Immature natural killer cell (primary cell): ENCODE data around the gene ARHGAP8. TPM values are rescaled to one million over a fixed set of nuclear protein-coding genes. Genes with fewer than 3 reads are reported as not detected.
"Not testable (repeated sequence)": the region's sequence is repeated elsewhere in the genome, so short reads cannot be mapped to it uniquely, and the experiment has no call there.

Experiments
- DNase-seq, 3 donors: peaks; one replicate each; pipeline ENCODE4 v3.0.0; 2022; ENCODE audit warnings: mixed read lengths in 1 of 3
- H3K27ac Mint-ChIP-seq, 6 donors: one replicate each; pipeline ENCODE4 v1.8.0; 2020; ENCODE audit warnings: mixed read lengths in 6 of 6, mild to moderate bottlenecking in 5 of 6, inconsistent platforms in 4 of 6, moderate library complexity in 3 of 6
- H3K27me3 Mint-ChIP-seq, 3 donors: one replicate each; pipeline ENCODE4 v1.8.0; 2020 to 2021; ENCODE audit warnings: low read depth in 3 of 3, mild to moderate bottlenecking in 3 of 3, mixed read lengths in 3 of 3, moderate library complexity in 3 of 3, inconsistent platforms in 1 of 3
- H3K36me3 Mint-ChIP-seq, 3 donors: one replicate each; pipeline ENCODE4 v1.8.0; 2020; ENCODE audit warnings: mixed read lengths in 3 of 3, inconsistent platforms in 2 of 3, mild to moderate bottlenecking in 2 of 3
- H3K4me1 Mint-ChIP-seq, 2 donors: one replicate each; pipeline ENCODE4 v1.8.0; 2020; ENCODE audit warnings: inconsistent platforms in 2 of 2, mild to moderate bottlenecking in 2 of 2, mixed read lengths in 2 of 2, moderate library complexity in 1 of 2
- H3K4me3 Mint-ChIP-seq, 5 donors: one replicate each; pipeline ENCODE4 v1.8.0; 2020; ENCODE audit warnings: mild to moderate bottlenecking in 5 of 5, mixed read lengths in 5 of 5, inconsistent platforms in 3 of 5, moderate library complexity in 3 of 5
- H3K9me3 Mint-ChIP-seq, 6 donors: one replicate each; pipeline ENCODE4 v1.8.0; 2020; ENCODE audit warnings: mild to moderate bottlenecking in 6 of 6, mixed read lengths in 6 of 6, inconsistent platforms in 4 of 6, moderate library complexity in 3 of 6
- polyA plus RNA-seq, 3 donors: library from polyadenylated mRNA; unstranded; fragments of 300-500 nt; fragmentation: Illumina TruSeq; gene quantifications; one replicate each; pipeline ENCODE4 v1.2.3, GENCODE V29; 2021

Gene ARHGAP8
- polyA plus RNA-seq, 3 donors from 2014 or later, result 0.60 to 2.0 TPM; not detected in 1

DNA sequence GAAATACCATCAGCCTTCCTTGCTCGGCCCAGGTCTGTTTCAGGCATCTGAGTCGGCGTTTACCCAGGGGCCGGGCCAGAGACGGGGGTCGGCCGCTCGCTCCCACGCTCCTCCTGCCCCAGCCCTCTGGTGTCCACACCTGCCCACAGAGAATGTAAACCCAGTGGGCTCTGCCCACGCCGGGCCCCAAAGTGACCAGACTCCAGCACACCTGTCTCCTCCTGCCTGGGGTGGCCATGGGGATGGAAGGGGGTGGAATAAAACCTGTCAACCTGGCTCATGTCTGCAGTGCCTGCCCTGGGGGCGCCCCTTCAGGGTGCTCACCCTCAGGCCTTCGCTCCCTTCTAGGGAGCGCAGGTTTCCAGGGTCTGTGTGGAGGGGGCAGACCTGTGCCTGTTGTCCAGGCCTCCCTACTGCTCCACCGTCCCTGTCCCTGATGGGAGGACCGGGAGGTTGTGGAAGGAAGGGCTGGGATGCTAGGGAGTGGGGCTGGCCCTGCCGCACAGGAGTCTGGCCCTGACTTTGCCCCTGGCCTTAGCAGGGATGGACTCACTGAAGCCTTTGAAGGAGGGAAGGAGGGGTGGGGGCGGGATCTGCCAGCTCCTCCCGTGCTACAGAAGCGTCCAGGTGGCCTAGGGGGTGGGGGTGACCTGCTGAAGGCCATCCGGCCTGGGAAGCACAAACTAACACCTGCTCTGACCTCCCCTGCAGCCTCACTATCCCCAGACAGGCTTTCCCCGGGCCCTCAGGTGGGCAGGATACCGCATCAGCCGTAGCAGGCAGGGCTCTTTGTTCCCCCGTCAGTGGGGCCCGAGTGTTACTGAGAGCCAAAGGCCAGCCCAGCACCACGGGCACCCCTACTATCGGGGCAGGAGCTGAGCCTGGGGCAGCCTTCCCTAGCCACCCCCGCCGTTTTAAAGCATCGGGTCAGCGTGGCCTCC lies 14.7 kb upstream of the ARHGAP8 start:
- peaks cover 7 to 12% (median 8%) of the 10 kb centered on the region in 3 donors for H3K27me3 Mint-ChIP-seq
- H3K9me3 Mint-ChIP-seq, result no peaks in the 10 kb centered on the region
- H3K4me3 Mint-ChIP-seq, result no peak overlapping the region
- no peak overlapping the region for H3K27ac Mint-ChIP-seq
- H3K4me1 Mint-ChIP-seq, result peaks cover 5 to 6% of the 10 kb centered on the region in 2 donors
- DNase-seq, result no peak
- peaks cover 1 to 6% (median 2%) of the 10 kb centered on the region in 3 donors for H3K36me3 Mint-ChIP-seq

DNA sequence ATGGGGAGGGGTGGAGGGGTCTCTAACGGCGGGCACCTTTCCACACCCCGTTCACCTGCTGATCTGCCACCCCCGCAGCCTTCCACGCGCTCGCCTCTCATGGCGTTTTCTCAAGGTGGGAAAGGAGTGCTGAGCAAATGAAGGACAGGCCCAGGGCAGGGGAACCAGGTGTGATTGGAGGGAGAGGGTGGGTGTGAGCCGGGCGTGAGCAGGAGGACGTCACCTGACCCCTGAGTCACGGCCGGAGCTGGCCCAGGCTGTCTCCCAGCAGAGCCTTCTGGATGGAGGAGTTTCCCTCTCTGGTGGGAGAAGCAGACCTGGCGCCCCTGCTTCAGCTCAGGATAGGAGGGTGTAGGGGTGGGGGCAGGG lies 14.0 kb upstream of the ARHGAP8 start:
- no peak for DNase-seq
- H3K4me1 Mint-ChIP-seq, result peaks cover 5 to 6% of the 10 kb centered on the region in 2 donors
- H3K4me3 Mint-ChIP-seq, result no peak overlapping the region
- H3K36me3 Mint-ChIP-seq, result peaks cover 0 to 3% (median 0%) of the 10 kb centered on the region in 3 donors
- H3K27ac Mint-ChIP-seq, result no peak overlapping the region
- peaks cover 7 to 12% (median 8%) of the 10 kb centered on the region in 3 donors for H3K27me3 Mint-ChIP-seq
- no peaks in the 10 kb centered on the region for H3K9me3 Mint-ChIP-seq

DNA sequence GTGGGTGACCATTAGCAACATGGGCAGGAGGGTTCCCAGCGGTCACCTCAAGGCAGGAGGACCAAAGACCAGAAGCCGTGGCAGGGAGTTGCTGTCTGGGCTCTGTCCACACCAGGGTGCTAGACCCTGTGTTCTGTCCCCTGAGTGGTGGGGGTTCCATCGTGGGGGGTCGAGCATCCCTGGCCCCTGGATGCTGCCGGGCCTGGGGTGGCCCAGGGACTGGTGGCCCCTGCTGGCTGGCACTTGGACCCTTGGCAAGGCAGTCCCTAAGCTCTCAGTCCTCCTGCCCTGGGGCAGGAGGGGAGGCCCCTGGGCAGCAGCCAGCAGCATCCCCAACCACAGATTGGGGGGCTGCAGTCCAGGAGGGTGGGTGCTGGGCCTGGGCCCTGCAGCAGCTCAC lies 13.4 kb upstream of the ARHGAP8 start:
- DNase-seq, result no peak
- Mint-ChIP-seq H3K27ac (no peak overlapping the region), H3K4me3 (no peak overlapping the region), H3K36me3 (peaks cover 0 to 3% (median 0%) of the 10 kb centered on the region in 3 donors), H3K9me3 (no peaks in the 10 kb centered on the region), H3K27me3 (peaks cover 7 to 12% (median 8%) of the 10 kb centered on the region in 3 donors), H3K4me1 (peaks cover 5 to 6% of the 10 kb centered on the region in 2 donors)

DNA sequence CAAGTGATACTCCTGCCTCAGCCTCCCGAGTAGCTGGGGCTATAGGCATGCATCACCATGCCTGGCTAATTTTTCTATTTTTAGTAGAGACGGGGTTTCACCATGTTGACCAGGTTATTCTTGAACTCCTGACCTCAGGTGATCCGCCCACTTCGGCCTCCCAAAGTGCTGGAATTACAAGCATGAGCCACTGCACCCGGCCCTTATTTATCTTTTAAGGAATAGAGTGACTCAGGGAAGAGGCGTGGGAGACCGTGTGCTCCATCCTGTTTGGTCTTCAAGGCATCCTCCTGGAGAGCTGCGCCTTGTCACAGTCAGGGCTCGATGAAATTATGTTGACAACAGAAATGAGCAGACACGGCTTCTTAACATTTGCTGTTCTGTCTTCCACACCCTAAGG lies 12.7 kb upstream of the ARHGAP8 start:
- H3K4me3 Mint-ChIP-seq, H3K36me3 Mint-ChIP-seq, H3K9me3 Mint-ChIP-seq, H3K27ac Mint-ChIP-seq, DNase-seq, H3K4me1 Mint-ChIP-seq: not testable (repeated sequence)
- H3K27me3 Mint-ChIP-seq, result peaks cover 7 to 12% (median 8%) of the 10 kb centered on the region in 3 donors

DNA sequence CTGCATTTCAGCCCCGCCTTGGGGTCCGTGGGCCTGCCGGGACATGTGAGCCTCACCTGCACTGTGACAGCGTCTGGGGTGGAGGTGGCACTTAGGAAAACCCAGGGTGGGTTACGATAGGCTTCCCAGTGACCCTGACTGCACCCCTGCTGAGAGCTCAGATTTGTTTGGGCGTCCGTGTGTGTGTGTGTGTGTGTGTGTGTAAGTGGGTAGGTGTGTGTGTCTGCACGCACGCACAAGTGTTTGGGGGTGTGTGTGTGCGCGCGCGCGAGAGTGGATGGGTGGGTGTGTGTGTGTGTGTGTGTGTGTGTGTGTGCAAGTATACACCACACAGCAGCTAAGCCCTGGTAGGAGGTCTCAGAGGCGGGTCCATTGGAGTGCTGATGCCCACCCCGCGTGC lies 12.1 kb upstream of the ARHGAP8 start:
- peaks cover 5 to 6% of the 10 kb centered on the region in 2 donors for H3K4me1 Mint-ChIP-seq
- no peaks in the 10 kb centered on the region for H3K9me3 Mint-ChIP-seq
- H3K4me3 Mint-ChIP-seq, result no peak overlapping the region
- peaks cover 0 to 3% (median 0%) of the 10 kb centered on the region in 3 donors for H3K36me3 Mint-ChIP-seq
- no peak overlapping the region for H3K27ac Mint-ChIP-seq
- DNase-seq, result no peak
- peaks cover 7 to 12% (median 8%) of the 10 kb centered on the region in 3 donors for H3K27me3 Mint-ChIP-seq

DNA sequence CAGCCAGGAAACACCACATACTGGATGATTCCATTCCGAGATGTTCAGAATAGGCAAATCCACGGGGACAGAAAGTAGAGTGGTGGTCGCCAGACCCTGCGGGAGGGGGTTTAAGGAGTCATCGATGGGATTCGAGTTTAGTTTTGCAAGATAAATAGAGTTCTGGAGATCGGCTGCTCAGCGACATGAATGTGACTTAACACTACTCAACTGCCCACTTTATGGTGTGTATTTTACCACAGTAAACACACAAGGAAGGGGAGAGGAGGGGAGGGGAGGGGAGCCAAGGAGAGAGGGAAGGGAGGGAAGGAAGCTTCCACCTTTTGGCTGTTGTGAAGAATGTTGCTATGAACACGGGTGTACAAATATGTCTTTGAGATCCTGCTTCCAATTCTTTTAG lies 10.4 kb upstream of the ARHGAP8 start:
- H3K27me3 Mint-ChIP-seq, result peaks cover 4 to 8% (median 7%) of the 10 kb centered on the region in 3 donors
- no peaks in the 10 kb centered on the region for H3K4me1 Mint-ChIP-seq
- H3K9me3 Mint-ChIP-seq, result no peaks in the 10 kb centered on the region
- H3K4me3 Mint-ChIP-seq, result no peak overlapping the region
- H3K36me3 Mint-ChIP-seq, result no peaks in the 10 kb centered on the region
- H3K27ac Mint-ChIP-seq, result no peak overlapping the region
- no peak for DNase-seq

DNA sequence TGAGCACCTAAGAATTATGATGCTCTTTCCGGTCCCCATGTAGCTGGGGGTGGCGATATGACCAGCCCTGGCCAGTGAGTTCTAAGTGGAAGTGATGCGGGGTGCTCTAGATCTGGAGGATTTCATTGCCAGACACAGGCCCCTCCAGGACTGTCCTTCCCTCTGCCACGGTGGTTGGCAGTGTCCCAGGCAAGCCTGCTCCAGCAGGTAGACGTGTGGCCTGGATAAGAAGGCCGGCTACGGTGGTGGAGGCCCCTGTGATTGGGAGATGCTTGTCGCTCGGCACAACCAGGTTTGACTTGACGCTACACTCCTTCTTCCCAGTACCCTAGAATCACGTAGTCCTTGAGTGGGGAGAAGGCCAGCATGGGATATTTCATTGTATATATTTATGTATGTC lies 9.1 kb upstream of the ARHGAP8 start:
- Mint-ChIP-seq H3K4me3 (no peak overlapping the region), H3K9me3 (no peaks in the 10 kb centered on the region), H3K36me3 (no peaks in the 10 kb centered on the region), H3K27ac (no peak overlapping the region), H3K4me1 (no peaks in the 10 kb centered on the region), H3K27me3 (peaks cover 1 to 8% (median 7%) of the 10 kb centered on the region in 3 donors)
- no peak for DNase-seq

DNA sequence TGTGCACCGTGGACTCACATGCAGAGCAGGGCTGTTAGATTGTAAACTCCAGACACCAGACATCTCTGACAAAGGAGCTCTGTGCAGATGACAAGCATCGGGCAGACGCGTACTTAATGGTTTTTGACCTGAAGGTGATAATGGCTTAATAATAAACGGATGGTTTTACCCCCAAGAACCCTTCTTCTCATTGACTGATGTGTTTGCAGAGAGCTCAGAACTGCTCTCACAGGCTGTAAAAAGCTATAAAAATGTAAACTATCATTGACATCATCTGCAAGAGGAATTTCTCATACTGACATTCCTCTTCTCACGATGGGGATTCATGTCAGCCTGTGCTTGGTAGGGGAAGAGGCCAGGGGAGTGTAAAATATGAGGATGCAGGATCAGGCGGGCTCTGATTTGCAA lies 8.6 kb upstream of the ARHGAP8 start:
- Mint-ChIP-seq H3K27ac (peak overlapping the region in 1 of 6 donors; percentile 4), H3K27me3 (peaks cover 1 to 7% (median 7%) of the 10 kb centered on the region in 3 donors), H3K36me3 (no peaks in the 10 kb centered on the region), H3K4me1 (no peaks in the 10 kb centered on the region), H3K9me3 (no peaks in the 10 kb centered on the region), H3K4me3 (no peak overlapping the region)
- no peak for DNase-seq

DNA sequence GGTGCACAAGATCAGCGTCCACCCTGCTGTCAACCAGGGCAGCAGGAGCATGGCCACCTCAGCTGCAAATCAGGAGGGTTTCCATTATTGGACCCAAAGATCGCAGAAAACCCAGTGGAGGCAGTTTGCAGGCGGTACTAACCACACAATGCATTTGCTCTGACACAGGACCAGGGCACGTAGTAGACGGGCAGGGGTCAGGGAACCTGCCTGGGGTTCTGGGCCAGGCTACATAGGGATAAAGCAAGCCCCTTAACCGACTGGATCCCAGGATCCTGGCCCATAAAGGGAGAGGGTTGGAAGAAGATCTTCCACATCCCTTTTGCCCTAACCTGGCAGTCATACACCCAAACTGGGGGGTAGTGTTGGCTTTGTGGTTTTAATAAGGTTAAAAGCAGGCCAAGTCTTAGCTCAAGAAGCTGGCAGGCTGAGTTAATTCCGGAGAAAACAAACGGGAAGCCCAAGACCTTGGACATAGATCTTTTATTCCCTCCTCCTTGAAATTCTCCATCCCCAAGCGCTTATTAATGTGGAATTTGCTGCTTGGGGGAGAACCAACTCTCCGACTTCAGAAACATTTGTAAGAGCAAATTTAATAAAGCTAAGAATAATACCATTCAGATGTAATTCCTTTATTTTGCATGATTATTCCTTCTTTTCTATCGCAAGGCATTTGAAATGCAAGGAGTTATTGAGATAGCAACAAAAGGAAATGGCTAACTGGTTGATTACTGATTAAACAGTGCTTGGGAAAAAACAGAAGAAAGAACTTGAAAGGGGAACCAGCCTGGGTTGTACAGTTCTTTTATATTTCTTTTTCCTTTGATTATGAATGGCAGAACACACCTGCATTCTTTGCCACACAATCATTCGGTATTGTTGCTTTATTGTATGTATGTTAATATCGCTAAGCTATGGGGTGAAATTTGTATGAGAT lies 6.3 kb upstream of the ARHGAP8 start:
- Mint-ChIP-seq H3K4me1 (no peaks in the 10 kb centered on the region), H3K27me3 (peaks cover 0 to 12% (median 3%) of the 10 kb centered on the region in 3 donors), H3K4me3 (no peak overlapping the region), H3K36me3 (no peaks in the 10 kb centered on the region), H3K9me3 (peaks cover 0 to 8% (median 0%) of the 10 kb centered on the region in 6 donors), H3K27ac (no peak overlapping the region)
- DNase-seq, result no peak

DNA sequence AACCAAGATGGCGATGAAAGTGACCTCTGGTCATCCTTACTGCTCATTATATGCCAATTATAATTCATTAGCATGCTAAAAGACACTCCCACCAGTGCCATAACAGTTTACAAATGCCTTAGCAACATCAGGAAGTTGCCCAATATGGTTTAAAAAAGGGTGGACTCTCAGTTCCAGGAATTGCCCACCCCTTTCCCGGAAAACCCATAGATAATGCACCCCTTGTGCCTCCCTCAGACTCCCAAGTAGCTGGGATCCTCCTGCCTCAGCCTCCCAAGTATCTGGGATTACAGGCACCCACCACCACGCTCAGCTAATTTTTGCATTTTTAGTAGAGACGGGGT lies 4.6 kb upstream of the ARHGAP8 start:
- H3K4me1 Mint-ChIP-seq, H3K27ac Mint-ChIP-seq, DNase-seq, H3K9me3 Mint-ChIP-seq, H3K4me3 Mint-ChIP-seq, H3K36me3 Mint-ChIP-seq: not testable (repeated sequence)
- H3K27me3 Mint-ChIP-seq, result peaks cover 5 to 20% (median 7%) of the 10 kb centered on the region in 3 donors

DNA sequence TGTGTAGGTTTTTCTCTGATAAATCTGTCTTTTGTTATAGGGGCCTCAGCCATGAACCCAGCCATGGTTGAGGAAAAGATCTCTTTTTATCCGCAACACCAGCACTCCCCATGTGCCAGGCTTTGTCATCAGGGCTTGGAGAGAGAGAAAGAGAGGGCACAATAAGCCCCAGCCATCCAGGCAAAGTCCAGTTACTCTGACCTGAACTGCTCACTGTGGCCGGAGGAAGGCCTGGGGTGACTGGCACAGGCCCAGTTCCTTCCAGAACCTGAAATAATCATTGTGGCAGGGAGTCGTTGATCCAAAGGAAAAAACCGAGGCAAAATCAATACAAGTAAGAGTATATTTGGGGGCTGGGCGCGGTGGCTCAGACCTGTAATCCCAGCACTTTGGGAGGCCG lies 3.9 kb upstream of the ARHGAP8 start:
- Mint-ChIP-seq H3K4me3 (no peak overlapping the region), H3K9me3 (peaks cover 0 to 8% (median 0%) of the 10 kb centered on the region in 6 donors), H3K27me3 (peaks cover 9 to 25% (median 11%) of the 10 kb centered on the region in 3 donors), H3K36me3 (no peaks in the 10 kb centered on the region), H3K4me1 (peaks cover 0 to 7% of the 10 kb centered on the region in 2 donors), H3K27ac (no peak overlapping the region)
- DNase-seq, result no peak

DNA sequence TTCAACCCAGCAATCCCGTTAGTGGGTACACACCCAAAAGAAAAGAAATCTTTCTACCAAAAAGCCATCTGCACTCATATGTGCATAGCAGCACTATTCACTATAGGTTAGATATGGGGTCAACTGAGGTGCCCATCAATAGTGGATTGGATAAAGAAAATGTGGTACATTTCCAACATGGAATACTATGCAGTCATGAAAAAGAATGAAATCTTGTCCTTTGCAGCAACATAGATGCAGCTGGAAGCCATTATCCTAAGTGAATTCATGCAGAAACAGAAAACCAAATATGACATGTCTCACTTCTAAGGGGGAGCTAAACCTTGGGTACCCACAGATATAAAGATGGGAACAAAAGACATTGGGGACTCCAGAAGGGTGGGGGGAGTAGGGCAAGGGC lies 1.9 kb upstream of the ARHGAP8 start:
- peaks cover 13 to 41% (median 14%) of the 10 kb centered on the region in 3 donors for H3K27me3 Mint-ChIP-seq
- peaks cover 0 to 8% (median 0%) of the 10 kb centered on the region in 6 donors for H3K9me3 Mint-ChIP-seq
- DNase-seq, result no peak
- H3K4me3 Mint-ChIP-seq, result no peak overlapping the region
- H3K27ac Mint-ChIP-seq, result no peak overlapping the region
- no peaks in the 10 kb centered on the region for H3K36me3 Mint-ChIP-seq
- peaks cover 0 to 7% of the 10 kb centered on the region in 2 donors for H3K4me1 Mint-ChIP-seq

DNA sequence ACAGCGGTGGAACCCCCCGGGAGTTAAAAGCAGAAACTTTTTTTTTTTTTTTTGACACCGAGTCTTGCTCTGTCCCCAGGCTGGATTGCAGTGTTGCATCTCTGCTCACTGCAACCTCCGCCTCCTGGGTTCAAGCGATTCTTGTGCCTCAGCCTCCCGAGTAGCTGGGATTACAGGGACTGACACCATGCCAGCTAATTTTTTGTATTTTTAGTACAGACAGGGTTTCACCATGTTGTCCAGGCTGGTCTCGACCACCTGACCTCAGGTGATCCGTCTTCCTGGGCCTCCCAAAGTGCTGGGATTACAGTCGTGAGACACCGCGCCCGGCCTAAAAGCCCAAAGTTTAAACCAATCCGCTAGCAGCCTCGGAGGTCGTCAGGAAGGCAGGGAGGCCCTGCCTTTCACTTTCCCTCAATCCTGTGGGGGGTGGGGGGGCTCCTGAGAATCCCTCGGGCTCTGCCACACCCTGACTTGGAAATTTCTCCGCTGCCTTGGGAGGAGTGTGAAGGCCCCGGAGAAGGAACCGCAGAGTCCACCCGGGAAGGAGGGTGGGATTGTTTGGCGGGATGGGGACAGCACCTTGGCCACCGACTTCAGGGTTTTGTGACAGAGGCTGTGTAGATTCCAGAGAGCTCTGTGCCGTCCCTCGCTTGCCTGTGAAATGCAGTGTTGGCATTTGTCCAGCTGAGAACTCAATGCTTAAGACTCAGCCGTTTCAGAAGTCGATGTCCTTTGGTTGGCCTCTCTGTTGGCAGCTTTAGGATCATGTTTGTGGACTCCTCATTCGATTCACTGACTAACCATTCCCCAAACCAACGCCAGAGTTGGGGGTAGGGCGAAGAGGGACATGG lies 1.0 kb downstream of the ARHGAP8 start:
- H3K27me3 Mint-ChIP-seq, result peaks cover 14 to 51% (median 15%) of the 10 kb centered on the region in 3 donors
- no peak for DNase-seq

More for the DNA sequence above, 1.0 kb downstream of the ARHGAP8 start:
- peaks cover 0 to 8% (median 0%) of the 10 kb centered on the region in 6 donors for H3K9me3 Mint-ChIP-seq
- peaks cover 0 to 7% of the 10 kb centered on the region in 2 donors for H3K4me1 Mint-ChIP-seq
- H3K4me3 Mint-ChIP-seq, result peak overlapping the region; percentile 51 to 82 (median 63)
- H3K36me3 Mint-ChIP-seq, result no peaks in the 10 kb centered on the region
- H3K27ac Mint-ChIP-seq, result no peak overlapping the region
